Mucosa of descending colon (tissue), 3 donors: ENCODE data around the gene WFDC1. TPM values are rescaled to one million over a fixed set of nuclear protein-coding genes. Genes with fewer than 3 reads are reported as not detected.
A peak's percentile ranks its signal among the peaks of the same experiment; 100 is the strongest.

Source experiments
- ATAC-seq: fragments of 200-7000 bp; cut with Tn5 transposase; one replicate; pipeline ENCODE4 v1.9.1; 2020; ENCODE audit warnings: mild to moderate bottlenecking, moderate library complexity
- DNase-seq, 3 donors: peaks; one replicate each; pipeline ENCODE4 v3.0.0-alpha.2; 2020
- H3K36me3 ChIP-seq: fragments of 200-600 bp; one replicate; pipeline ENCODE4 v1.8.0; 2021; ENCODE audit warnings: low read depth, mild to moderate bottlenecking
- H3K4me1 ChIP-seq: fragments of 200-600 bp; one replicate; pipeline ENCODE4 v1.8.0; 2021; ENCODE audit warnings: low read depth, mild to moderate bottlenecking
- H3K4me3 ChIP-seq: fragments of 200-600 bp; one replicate; pipeline ENCODE4 v1.8.0; 2021; ENCODE audit warnings: mild to moderate bottlenecking
- H3K9me3 ChIP-seq: fragments of 200-600 bp; one replicate; pipeline ENCODE4 v1.8.0; 2021; ENCODE audit warnings: mild to moderate bottlenecking
- intact Hi-C, 2 donors: fragments of 100-400 bp; cut with DNase I in 1 of 2; cut with micrococcal nuclease in 1 of 2; formaldehyde crosslinking; loops; one replicate each; pipeline versions ENCODE4 v1.11.0 to v1.11.1; 2022; cut with DNase I, micrococcal nuclease
- total RNA-seq, 3 donors: library from RNA; stranded (reverse); fragmentation: NEBNext Ultra II Directional in 2 of 3; extraction: Animal tissue kit (Norgen Biotek cat#: 25700) in 2 of 3; gene quantifications; one replicate each; pipeline versions ENCODE4 v1.2.1 to v1.2.4, GENCODE V29; 2021 to 2023
- TF ChIP-seq, protein P1 (sequence below): fragments of 200-600 bp; IDR thresholded peaks from one replicate; pipeline ENCODE4 v1.8.0; 2022; ENCODE audit warnings: antibody characterized with exemption, mild to moderate bottlenecking
- donor health status: DM: no; HTN: no; CAD: no; lungs with moderate emphysema.
- donor health status: DM: no; HTN: no; CAD: no.
- donor health status: DM: no; HTN: yes; CAD: no.

The WFDC1 gene
- total RNA-seq, 3 donors from 2014 or later = 7.5 to 30.5 (median 10.9) TPM

DNA sequence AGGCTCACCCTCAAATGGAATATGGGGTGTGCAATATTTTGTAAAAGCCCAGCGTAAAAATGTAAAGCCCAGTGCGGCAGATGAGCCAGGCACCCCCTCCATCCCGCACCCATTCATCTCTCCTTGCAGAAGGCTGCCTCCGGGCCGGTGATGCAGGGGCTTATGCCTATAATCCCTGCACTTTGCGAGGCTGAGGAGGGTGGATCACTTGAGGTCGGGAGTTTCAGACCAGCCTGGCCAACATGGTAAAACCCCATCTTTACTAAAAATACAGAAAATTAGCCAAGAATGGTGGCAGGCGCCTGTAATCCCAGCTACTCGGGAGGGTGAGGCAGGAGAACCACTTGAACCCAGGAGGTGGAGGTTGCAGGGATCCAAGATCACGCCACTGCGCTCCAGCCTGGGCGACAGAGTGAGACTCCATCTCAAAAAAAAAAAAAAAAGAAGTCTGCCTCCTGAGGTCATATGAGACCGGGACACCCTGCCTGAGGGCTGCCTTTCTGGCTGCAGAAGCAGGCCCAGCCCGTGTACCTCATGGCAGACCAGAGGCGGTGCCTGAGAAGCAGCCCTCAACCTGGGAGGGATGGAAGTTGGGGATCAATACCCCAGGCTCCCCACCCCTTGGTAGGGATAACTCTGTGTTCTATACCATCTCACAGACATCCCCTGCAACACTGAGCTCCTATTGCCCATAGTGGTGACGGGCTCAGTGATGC is 56.2 kb downstream of the WFDC1 start:
- intact Hi-C loops = no loop called here
- DNase-seq = peak in 1 of 3 donors; percentile 45
- ATAC-seq = peak; percentile 2

DNA sequence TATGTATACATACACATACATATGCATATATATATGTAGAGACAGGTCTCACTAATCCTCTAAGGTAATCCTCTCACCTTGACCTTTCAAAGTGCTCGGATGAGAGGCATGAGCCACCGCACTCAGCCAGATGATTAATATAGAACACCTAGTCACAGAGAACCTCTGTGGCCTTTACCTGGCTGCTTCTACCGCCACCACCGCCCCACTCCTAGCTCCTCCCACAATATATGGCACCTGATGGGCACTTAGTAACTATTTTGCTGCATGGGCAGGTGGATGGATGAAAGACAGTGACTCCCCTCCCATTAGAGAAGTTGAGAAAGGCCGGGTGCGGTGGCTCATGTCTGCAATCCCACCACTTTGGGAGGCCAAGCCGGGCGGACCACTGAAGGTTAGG is 57.0 kb downstream of the WFDC1 start:
- H3K36me3 ChIP-seq = no peaks in the 10 kb centered on the region
- H3K4me1 ChIP-seq = peaks cover 33% of the 10 kb centered on the region
- ATAC-seq (peak; percentile 61), DNase-seq (peak in 2 of 3 donors; percentile 55 to 68)
- intact Hi-C loops = no loop called here
- H3K4me3 ChIP-seq = no peak overlapping the region
- TF ChIP-seq, protein P1, sequence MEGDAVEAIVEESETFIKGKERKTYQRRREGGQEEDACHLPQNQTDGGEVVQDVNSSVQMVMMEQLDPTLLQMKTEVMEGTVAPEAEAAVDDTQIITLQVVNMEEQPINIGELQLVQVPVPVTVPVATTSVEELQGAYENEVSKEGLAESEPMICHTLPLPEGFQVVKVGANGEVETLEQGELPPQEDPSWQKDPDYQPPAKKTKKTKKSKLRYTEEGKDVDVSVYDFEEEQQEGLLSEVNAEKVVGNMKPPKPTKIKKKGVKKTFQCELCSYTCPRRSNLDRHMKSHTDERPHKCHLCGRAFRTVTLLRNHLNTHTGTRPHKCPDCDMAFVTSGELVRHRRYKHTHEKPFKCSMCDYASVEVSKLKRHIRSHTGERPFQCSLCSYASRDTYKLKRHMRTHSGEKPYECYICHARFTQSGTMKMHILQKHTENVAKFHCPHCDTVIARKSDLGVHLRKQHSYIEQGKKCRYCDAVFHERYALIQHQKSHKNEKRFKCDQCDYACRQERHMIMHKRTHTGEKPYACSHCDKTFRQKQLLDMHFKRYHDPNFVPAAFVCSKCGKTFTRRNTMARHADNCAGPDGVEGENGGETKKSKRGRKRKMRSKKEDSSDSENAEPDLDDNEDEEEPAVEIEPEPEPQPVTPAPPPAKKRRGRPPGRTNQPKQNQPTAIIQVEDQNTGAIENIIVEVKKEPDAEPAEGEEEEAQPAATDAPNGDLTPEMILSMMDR = no peak
- H3K9me3 ChIP-seq = no peaks in the 10 kb centered on the region

More for the DNA sequence above, 56.2 kb downstream of the WFDC1 start:
- Histone ChIP-seq H3K9me3 (no peaks in the 10 kb centered on the region), H3K4me1 (peaks cover 28% of the 10 kb centered on the region), H3K36me3 (no peaks in the 10 kb centered on the region), H3K4me3 (no peak overlapping the region)
- TF ChIP-seq, protein P1 = no peak

DNA sequence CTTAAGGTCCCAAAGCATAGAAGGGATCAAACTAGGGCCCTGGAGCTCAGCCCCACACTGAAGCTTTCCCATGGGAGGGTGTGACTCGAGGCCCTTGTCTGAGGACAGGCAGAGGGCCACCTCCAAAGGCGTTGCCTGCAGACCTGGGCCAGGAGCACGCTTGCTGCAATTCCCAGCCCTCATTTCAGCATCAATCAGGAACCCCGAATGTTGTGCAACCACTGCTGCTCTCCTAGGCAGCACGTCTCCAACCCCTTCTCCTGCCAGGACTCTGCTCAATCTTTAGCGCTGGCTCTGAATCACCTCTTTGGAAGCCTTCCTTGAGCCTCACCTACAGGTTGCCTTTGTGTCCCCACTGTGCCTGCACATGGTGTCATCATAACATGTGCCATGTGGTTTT is 59.6 kb downstream of the WFDC1 start:
- no peak for ATAC-seq
- TF ChIP-seq, protein P1 = no peak
- peak in 1 of 3 donors; percentile 22 for DNase-seq
- Histone ChIP-seq H3K9me3 (no peaks in the 10 kb centered on the region), H3K4me1 (peaks cover 41% of the 10 kb centered on the region), H3K4me3 (no peak overlapping the region), H3K36me3 (no peaks in the 10 kb centered on the region)
- intact Hi-C loops = no loop called here

DNA sequence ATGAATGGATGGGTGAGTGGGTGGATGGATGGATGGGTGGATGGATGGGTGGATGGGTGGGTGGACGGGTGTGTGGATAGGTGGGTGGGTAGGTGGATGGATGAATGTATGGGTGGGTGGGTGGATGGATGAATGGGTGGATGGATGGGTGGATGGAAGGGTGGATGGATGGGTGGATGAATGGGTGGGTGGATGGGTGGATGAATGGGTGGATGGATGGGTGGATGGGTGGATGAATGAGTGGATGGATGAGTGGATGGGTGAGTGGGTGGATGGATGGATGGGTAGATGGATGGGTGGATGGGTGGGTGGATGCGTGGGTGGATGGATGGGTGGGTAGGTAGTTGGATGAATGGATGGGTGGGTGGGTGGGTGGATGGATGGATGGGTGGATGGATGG is 60.5 kb downstream of the WFDC1 start:
- intact Hi-C loops = no loop called here
- H3K4me3 ChIP-seq = no peak overlapping the region
- TF ChIP-seq, protein P1 = no peak
- ATAC-seq = no peak
- H3K9me3 ChIP-seq = no peaks in the 10 kb centered on the region
- H3K4me1 ChIP-seq = peaks cover 41% of the 10 kb centered on the region
- no peak for DNase-seq
- no peaks in the 10 kb centered on the region for H3K36me3 ChIP-seq

DNA sequence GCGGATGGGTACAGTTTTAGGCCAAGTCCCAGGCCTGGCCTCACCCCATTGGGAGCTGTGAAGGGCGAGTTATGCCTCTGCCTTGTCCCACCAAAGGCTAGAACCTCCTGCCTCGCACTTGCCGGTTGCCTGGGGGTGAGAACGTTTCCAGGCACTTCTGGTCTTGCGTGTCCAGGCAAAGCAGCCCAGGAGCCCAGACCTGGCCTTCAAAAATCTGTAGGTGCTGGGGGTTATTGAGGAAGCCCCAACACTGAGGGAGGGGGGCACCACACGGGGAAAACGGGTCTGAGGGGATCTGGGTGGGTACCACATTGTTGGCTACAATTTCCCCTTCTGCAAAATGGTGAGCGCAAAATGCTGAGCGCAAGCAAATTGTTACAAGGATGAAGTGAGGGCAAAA is 61.5 kb downstream of the WFDC1 start:
- Histone ChIP-seq H3K4me3 (no peak overlapping the region), H3K4me1 (peaks cover 35% of the 10 kb centered on the region), H3K9me3 (no peaks in the 10 kb centered on the region), H3K36me3 (no peaks in the 10 kb centered on the region)
- DNase-seq (peak in 1 of 3 donors; percentile 22), ATAC-seq (no peak)
- TF ChIP-seq, protein P1 = no peak
- intact Hi-C loops = no loop called here
